Measurements from ENCODE around the gene ARHGDIA.

- TF ChIP-seq CTCF (IDR thresholded peaks at IDR 0.05; ENCODE audit: low read length) (no peak), EZH2 (optimal IDR thresholded peaks at IDR 0.05; ENCODE audit: low read depth, low read length) (no peak)
These were observed 33.7 kb upstream of the ARHGDIA start for GRCh38 chr17:81904600-81905423.

All from MM.1S (cell line).